NCI-H1694 treated with DMSO at 0.1 percent for 48 hours (cell line): ENCODE measurements around the gene TADA1.
"Not testable (repeated sequence)": the region's sequence is repeated elsewhere in the genome, so short reads cannot be mapped to it uniquely, and the experiment has no call there.

ENCODE experiments used
- DNase-seq: peaks from one replicate; lab custom pipeline; 2025; lab: John Stamatoyannopoulos, UW

TADA1 gene

GRCh38 chr1:166889776-166890175 is 13.7 kb upstream of the TADA1 start:
- no peak for DNase-seq

- DNase-seq: no peak
Measured at GRCh38 chr1:166888373-166889111, 12.5 kb upstream of the TADA1 start.

- no peak for DNase-seq
Measured at GRCh38 chr1:166884971-166885370, 8.9 kb upstream of the TADA1 start.

- no peak for DNase-seq
Measured at GRCh38 chr1:166884040-166884642, 8.1 kb upstream of the TADA1 start.

- no peak for DNase-seq
Measured at GRCh38 chr1:166882893-166883292, 6.8 kb upstream of the TADA1 start.

- DNase-seq: not testable (repeated sequence)
Measured at GRCh38 chr1:166878173-166878917, 2.3 kb upstream of the TADA1 start.

- no peak for DNase-seq
Measured at GRCh38 chr1:166876540-166876838, 425 bp upstream of the TADA1 start.

- DNase-seq: no peak
Measured at GRCh38 chr1:166875302-166875733, 746 bp downstream of the TADA1 start.

- no peak for DNase-seq
Measured at GRCh38 chr1:166874464-166874863, 1.6 kb downstream of the TADA1 start.

GRCh38 chr1:166870584-166870983 is 5.5 kb downstream of the TADA1 start:
- no peak for DNase-seq

- no peak for DNase-seq
Measured at GRCh38 chr1:166869318-166870099, 6.6 kb downstream of the TADA1 start.

GRCh38 chr1:166868639-166869038 is 7.4 kb downstream of the TADA1 start:
- no peak for DNase-seq

GRCh38 chr1:166865926-166866325 is 10.1 kb downstream of the TADA1 start:
- no peak for DNase-seq

- DNase-seq: no peak
Measured at GRCh38 chr1:166859597-166859996, 16.5 kb downstream of the TADA1 start.

- DNase-seq: no peak
Measured at GRCh38 chr1:166858726-166859419, 17.2 kb downstream of the TADA1 start.

- no peak for DNase-seq
Measured at GRCh38 chr1:166857995-166858394, 18.1 kb downstream of the TADA1 start.

- no peak for DNase-seq
Measured at GRCh38 chr1:166855558-166855957, 20.5 kb downstream of the TADA1 start.

- DNase-seq: no peak
Measured at GRCh38 chr1:166852918-166853317, 23.1 kb downstream of the TADA1 start.

- no peak for DNase-seq
Measured at GRCh38 chr1:166849135-166849534, 26.9 kb downstream of the TADA1 start.

GRCh38 chr1:166848193-166848592 is 27.9 kb downstream of the TADA1 start:
- no peak for DNase-seq

- DNase-seq: no peak
Measured at GRCh38 chr1:166844791-166845190, 31.3 kb downstream of the TADA1 start.
